HEK293 (cell line): ENCODE measurements around the gene UBE3C.

Experiments
- CTCF ChIA-PET: fragments of 350-600 bp; formaldehyde crosslinking; extraction: SDS; loops from one replicate; lab custom pipeline; 2021; ENCODE audit warnings: antibody characterized with exemption; lab: Yijun Ruan, JAX
- POLR2A ChIA-PET: fragments of 300-600 bp; formaldehyde crosslinking; extraction: SDS; loops from one replicate; lab custom pipeline; 2020; ENCODE audit warnings: antibody characterized with exemption, inconsistent platforms; lab: Yijun Ruan, JAX
- H3K27ac ChIP-seq: fragments of 200-500 bp; sonication (Bioruptor generic); 2 replicates; pipeline ENCODE4 v1.5.1; 2014; ENCODE audit warnings: low read depth, low read length, control low read depth, inconsistent platforms; ENCODE audit errors: extremely low read depth
- H3K36me3 ChIP-seq, 2 experiments: fragments of 200-500 bp in 1 of 2; sonication (Bioruptor generic) in 1 of 2; 1 replicate in 1 of 2; 2 replicates in 1 of 2; pipeline ENCODE4 v1.5.1; 2014 to 2017; ENCODE audit warnings: inconsistent platforms in 2 of 2, low read length in 2 of 2; ENCODE audit not compliant: control insufficient read depth in 2 of 2, insufficient read depth in 1 of 2
- H3K4me1 ChIP-seq: fragments of 200-500 bp; sonication (Bioruptor generic); 2 replicates; pipeline ENCODE4 v1.5.1; 2014; ENCODE audit warnings: mild to moderate bottlenecking, low read length, inconsistent platforms; ENCODE audit not compliant: control insufficient read depth, insufficient read depth
- H3K4me3 ChIP-seq: 2 replicates; pipeline ENCODE4 v1.5.1; 2011; ENCODE audit warnings: low read depth, mild to moderate bottlenecking, control low read depth, low read length, moderate library complexity
- H3K9me3 ChIP-seq: fragments of 200-500 bp; sonication (Bioruptor generic); 2 replicates; pipeline ENCODE4 v1.5.1; 2014; ENCODE audit warnings: low read depth, low read length, inconsistent platforms; ENCODE audit not compliant: control insufficient read depth, insufficient read depth
- ATF2 ChIP-seq: fragments of 450-650 bp; formaldehyde crosslinking; IDR thresholded peaks from 2 replicates; pipeline ENCODE4 v1.5.1; 2016; ENCODE audit warnings: missing biosample characterization, missing genetic modification characterization, low read depth
- BCL6B ChIP-seq: fragments of 450-650 bp; formaldehyde crosslinking; IDR thresholded peaks from 2 replicates; pipeline ENCODE4 v1.5.1; 2017; ENCODE audit warnings: missing biosample characterization, missing genetic modification characterization
- HOXA7 ChIP-seq: sonication (generic); formaldehyde crosslinking; IDR thresholded peaks from 2 replicates; pipeline ENCODE4 v1.8.1; 2022; ENCODE audit warnings: missing genetic modification reagents, borderline replicate concordance
- KLF1 ChIP-seq: fragments of 450-650 bp; formaldehyde crosslinking; IDR thresholded peaks from 2 replicates; pipeline ENCODE4 v1.5.1; 2016; ENCODE audit warnings: missing biosample characterization, missing genetic modification characterization
- PRDM2 ChIP-seq: fragments of 450-650 bp; formaldehyde crosslinking; IDR thresholded peaks from 2 replicates; pipeline ENCODE4 v1.5.1; 2016; ENCODE audit warnings: missing biosample characterization, missing genetic modification characterization, borderline replicate concordance
- ZBTB17 ChIP-seq: fragments of 450-650 bp; formaldehyde crosslinking; IDR thresholded peaks from 2 replicates; pipeline ENCODE4 v1.5.1; 2016; ENCODE audit warnings: missing biosample characterization, missing genetic modification characterization
- ZIC2 ChIP-seq: fragments of 450-650 bp; formaldehyde crosslinking; IDR thresholded peaks from 2 replicates; pipeline ENCODE4 v1.5.1; 2016; ENCODE audit warnings: missing biosample characterization, missing genetic modification characterization
- ZNF155 ChIP-seq: fragments of 450-650 bp; formaldehyde crosslinking; IDR thresholded peaks from 2 replicates; pipeline ENCODE4 v1.5.1; 2016; ENCODE audit warnings: missing biosample characterization, missing genetic modification characterization
- ZNF211 ChIP-seq: fragments of 450-650 bp; formaldehyde crosslinking; IDR thresholded peaks from 2 replicates; pipeline ENCODE4 v1.5.1; 2016; ENCODE audit warnings: low read depth, missing biosample characterization, missing genetic modification characterization
- ZNF341 ChIP-seq: fragments of 450-650 bp; formaldehyde crosslinking; IDR thresholded peaks from 2 replicates; pipeline ENCODE4; 2016; ENCODE audit warnings: low read depth, missing biosample characterization, missing genetic modification characterization
- ZNF404 ChIP-seq: fragments of 450-650 bp; formaldehyde crosslinking; IDR thresholded peaks from 2 replicates; pipeline ENCODE4 v1.5.1; 2017; ENCODE audit warnings: missing biosample characterization, missing genetic modification characterization
- ZNF623 ChIP-seq: fragments of 450-650 bp; formaldehyde crosslinking; IDR thresholded peaks from 2 replicates; pipeline ENCODE4 v1.5.1; 2016; ENCODE audit warnings: missing biosample characterization, missing genetic modification characterization
- ZNF692 ChIP-seq: fragments of 450-650 bp; formaldehyde crosslinking; IDR thresholded peaks from 2 replicates; pipeline ENCODE4 v1.5.1; 2016; ENCODE audit warnings: missing biosample characterization, missing genetic modification characterization
- TF ChIP-seq, protein P1 (sequence below): fragments of 450-650 bp; formaldehyde crosslinking; IDR thresholded peaks from 2 replicates; pipeline ENCODE4 v1.5.1; 2016; ENCODE audit warnings: missing biosample characterization, missing genetic modification characterization

Gene UBE3C

GRCh38 chr7:157309988-157310668 is 171.4 kb downstream of the UBE3C start:
- H3K9me3 ChIP-seq, result no peaks in the 10 kb centered on the region
- no peak overlapping the region for H3K27ac ChIP-seq
- no peaks in the 10 kb centered on the region for H3K36me3 ChIP-seq
- TF ChIP-seq ZBTB17 (tag by site-specific recombination) (no peak), ZNF692 (no peak), ATF2 (tag by site-specific recombination) (no peak), PRDM2 (tag by site-specific recombination) (no peak), ZIC2 (tag by site-specific recombination) (no peak), ZNF211 (tag by site-specific recombination) (no peak), BCL6B (tag by site-specific recombination) (no peak), ZNF404 (tag by site-specific recombination) (no peak)
- ChIA-PET CTCF (interaction anchor here (1.0 kb wide), 1 partner anchor 23 kb away, joined by 5 read pairs; no protein-coding TSS in a partner anchor), POLR2A (no interaction called here)
- H3K4me1 ChIP-seq, result no peaks in the 10 kb centered on the region
- H3K4me3 ChIP-seq, result no peak overlapping the region

DNA sequence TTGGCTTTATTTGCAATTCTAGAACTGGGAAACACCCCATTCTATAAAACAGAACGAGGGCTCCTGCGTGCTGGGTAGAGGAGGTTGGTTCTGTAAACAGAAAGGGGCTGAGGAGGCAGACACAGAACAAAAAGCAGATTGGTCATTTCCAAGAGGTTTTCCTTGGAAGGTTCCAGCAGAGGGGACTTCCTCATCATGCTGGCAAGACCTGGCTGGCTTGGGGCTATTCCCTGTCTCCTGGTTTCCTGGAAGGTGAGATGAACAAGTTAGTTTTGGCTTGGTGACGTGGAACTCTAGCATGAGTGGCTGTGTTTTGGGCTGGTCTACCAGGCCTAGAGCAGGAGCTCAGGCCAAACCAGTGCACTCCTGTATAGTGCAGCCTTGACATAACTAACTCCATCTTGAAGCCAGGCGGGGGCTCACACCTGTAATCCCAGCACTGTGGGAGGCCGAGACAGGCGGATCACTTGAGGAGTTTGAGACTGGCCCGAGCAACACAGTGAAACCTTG is 172.0 kb downstream of the UBE3C start:
- Histone ChIP-seq H3K4me1 (no peaks in the 10 kb centered on the region), H3K36me3 (no peaks in the 10 kb centered on the region)
- POLR2A ChIA-PET, result no interaction called here
- TF ChIP-seq, protein P1, sequence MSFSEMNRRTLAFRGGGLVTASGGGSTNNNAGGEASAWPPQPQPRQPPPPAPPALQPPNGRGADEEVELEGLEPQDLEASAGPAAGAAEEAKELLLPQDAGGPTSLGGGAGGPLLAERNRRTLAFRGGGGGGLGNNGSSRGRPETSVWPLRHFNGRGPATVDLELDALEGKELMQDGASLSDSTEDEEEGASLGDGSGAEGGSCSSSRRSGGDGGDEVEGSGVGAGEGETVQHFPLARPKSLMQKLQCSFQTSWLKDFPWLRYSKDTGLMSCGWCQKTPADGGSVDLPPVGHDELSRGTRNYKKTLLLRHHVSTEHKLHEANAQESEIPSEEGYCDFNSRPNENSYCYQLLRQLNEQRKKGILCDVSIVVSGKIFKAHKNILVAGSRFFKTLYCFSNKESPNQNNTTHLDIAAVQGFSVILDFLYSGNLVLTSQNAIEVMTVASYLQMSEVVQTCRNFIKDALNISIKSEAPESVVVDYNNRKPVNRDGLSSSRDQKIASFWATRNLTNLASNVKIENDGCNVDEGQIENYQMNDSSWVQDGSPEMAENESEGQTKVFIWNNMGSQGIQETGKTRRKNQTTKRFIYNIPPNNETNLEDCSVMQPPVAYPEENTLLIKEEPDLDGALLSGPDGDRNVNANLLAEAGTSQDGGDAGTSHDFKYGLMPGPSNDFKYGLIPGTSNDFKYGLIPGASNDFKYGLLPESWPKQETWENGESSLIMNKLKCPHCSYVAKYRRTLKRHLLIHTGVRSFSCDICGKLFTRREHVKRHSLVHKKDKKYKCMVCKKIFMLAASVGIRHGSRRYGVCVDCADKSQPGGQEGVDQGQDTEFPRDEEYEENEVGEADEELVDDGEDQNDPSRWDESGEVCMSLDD (tag by site-specific recombination), result no peak
- TF ChIP-seq ZNF623 (no peak), KLF1 (tag by site-specific recombination) (no peak), ZNF155 (tag by site-specific recombination) (no peak), ZNF341 (tag by site-specific recombination) (no peak), HOXA7 (no peak)
- TF ChIP-seq, all 188 proteins: peak for 0
- H3K4me3 ChIP-seq, result no peak overlapping the region
- H3K9me3 ChIP-seq, result no peaks in the 10 kb centered on the region
- no peak overlapping the region for H3K27ac ChIP-seq
- CTCF ChIA-PET, result no interaction called here
